Upper lobe of left lung (tissue), 4 donors: Measurements from ENCODE around the gene BIRC7.

ENCODE experiments used
- EP300 ChIP-seq, 4 donors: sonication (generic); formaldehyde crosslinking; IDR thresholded peaks; one replicate each; pipeline ENCODE4 v1.5.1; 2017; ENCODE audit warnings: antibody characterized with exemption in 4 of 4, control low read depth in 2 of 4
- POLR2A ChIP-seq, 4 donors: fragments of 450-650 bp; IDR thresholded peaks; one replicate each; pipeline ENCODE4 v1.5.1; 2016 to 2017; ENCODE audit warnings: antibody characterized with exemption in 4 of 4, mild to moderate bottlenecking in 2 of 4
- POLR2AphosphoS5 ChIP-seq, 2 donors: sonication (generic); formaldehyde crosslinking; IDR thresholded peaks; one replicate each; pipeline ENCODE4 v1.5.1; 2017; ENCODE audit warnings: antibody characterized with exemption in 2 of 2
- TF ChIP-seq, protein P1 (sequence below), 6 experiments: fragments of 450-650 bp in 4 of 6; fragments of 200-600 bp in 2 of 6; sonication (generic) in 2 of 6; IDR thresholded peaks; one replicate each; pipeline ENCODE4 v1.5.1; 2016 to 2019; ENCODE audit warnings: antibody characterized with exemption in 6 of 6

DNA sequence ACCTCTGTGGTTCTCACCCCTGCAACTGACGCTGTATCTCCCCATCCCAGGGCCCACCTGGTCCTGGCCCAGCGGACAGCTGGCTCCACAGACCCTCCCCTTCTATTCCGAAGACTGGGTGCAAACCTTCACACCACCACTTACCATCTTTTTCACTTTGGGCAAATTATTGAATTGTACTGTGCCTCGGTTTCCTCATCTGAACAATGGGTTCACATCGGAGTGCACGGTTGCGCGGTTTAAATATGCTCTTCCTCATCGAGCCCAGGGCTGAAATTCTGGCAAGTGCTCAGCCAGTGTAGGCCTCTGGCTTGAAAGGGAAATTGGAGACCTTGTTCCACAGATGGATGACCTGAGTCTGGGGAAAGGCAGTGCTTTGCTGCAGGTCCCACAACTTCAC, 34.0 kb downstream of the BIRC7 start:
- TF ChIP-seq, protein P1, sequence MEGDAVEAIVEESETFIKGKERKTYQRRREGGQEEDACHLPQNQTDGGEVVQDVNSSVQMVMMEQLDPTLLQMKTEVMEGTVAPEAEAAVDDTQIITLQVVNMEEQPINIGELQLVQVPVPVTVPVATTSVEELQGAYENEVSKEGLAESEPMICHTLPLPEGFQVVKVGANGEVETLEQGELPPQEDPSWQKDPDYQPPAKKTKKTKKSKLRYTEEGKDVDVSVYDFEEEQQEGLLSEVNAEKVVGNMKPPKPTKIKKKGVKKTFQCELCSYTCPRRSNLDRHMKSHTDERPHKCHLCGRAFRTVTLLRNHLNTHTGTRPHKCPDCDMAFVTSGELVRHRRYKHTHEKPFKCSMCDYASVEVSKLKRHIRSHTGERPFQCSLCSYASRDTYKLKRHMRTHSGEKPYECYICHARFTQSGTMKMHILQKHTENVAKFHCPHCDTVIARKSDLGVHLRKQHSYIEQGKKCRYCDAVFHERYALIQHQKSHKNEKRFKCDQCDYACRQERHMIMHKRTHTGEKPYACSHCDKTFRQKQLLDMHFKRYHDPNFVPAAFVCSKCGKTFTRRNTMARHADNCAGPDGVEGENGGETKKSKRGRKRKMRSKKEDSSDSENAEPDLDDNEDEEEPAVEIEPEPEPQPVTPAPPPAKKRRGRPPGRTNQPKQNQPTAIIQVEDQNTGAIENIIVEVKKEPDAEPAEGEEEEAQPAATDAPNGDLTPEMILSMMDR (IDR thresholded peaks at IDR 0.05): no peak
- TF ChIP-seq POLR2A (IDR thresholded peaks at IDR 0.05): no peak
- no peak for TF ChIP-seq POLR2AphosphoS5 (IDR thresholded peaks at IDR 0.05)
- TF ChIP-seq EP300 (IDR thresholded peaks at IDR 0.05): no peak
